Brain microvascular endothelial cell (primary cell): ENCODE results near the gene TMEM8B.
"Not testable (repeated sequence)": the region's sequence is repeated elsewhere in the genome, so short reads cannot be mapped to it uniquely, and the experiment has no call there.

Experiments
- DNase-seq: peaks from one replicate; pipeline ENCODE4 v3.0.0-alpha.2; 2020
- H3K27ac ChIP-seq: fragments of 250-450 bp; sonication (Bioruptor Pico); 2 replicates; pipeline ENCODE4 v1.5.1; 2020; ENCODE audit warnings: mild to moderate bottlenecking, moderate library complexity
- H3K27me3 ChIP-seq: fragments of 250-450 bp; sonication (Bioruptor Pico); replicated peaks from 2 replicates; pipeline ENCODE4 v1.5.1; 2020; ENCODE audit warnings: mild to moderate bottlenecking
- H3K36me3 ChIP-seq: fragments of 250-450 bp; sonication (Bioruptor Pico); replicated peaks from 2 replicates; pipeline ENCODE4 v1.5.1; 2020; ENCODE audit warnings: mild to moderate bottlenecking
- H3K4me3 ChIP-seq: 2 replicates; pipeline ENCODE4 v1.5.1; 2011; ENCODE audit warnings: low read depth, mild to moderate bottlenecking, control low read depth, low read length, moderate library complexity
- in situ Hi-C: cut with HindIII; loops from 2 replicates; pipeline ENCODE4 v1.10.0; 2017; ENCODE audit warnings: low sequenced_read_pairs, low pct_ligation_motif_present
- TF ChIP-seq, protein P1 (sequence below): IDR thresholded peaks from 2 replicates; pipeline ENCODE4 v1.5.1; 2011; ENCODE audit warnings: low read depth, mild to moderate bottlenecking, moderate library complexity, low read length, control low read depth, inconsistent platforms; ENCODE audit errors: missing control alignments

The TMEM8B gene

DNA sequence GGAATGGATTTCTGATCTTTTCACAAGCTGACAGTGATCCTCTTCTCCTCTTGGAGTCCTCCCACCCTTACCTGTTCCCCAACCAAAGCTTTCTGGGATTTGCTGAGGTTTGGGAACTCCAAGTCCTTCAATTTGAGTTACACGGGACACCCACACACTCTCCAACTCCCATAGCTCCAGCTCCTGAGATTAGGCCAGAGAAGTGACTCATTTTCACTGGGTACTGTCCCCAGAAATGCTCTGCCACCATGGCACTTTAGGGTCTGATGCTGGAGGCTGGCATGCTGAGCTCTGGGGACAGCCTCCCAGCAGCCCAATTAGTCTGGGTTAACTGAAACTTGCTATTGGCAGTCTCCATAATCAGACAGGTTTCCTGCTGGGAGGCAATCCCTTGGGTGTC, 63.0 kb downstream of the TMEM8B start:
- TF ChIP-seq, protein P1, sequence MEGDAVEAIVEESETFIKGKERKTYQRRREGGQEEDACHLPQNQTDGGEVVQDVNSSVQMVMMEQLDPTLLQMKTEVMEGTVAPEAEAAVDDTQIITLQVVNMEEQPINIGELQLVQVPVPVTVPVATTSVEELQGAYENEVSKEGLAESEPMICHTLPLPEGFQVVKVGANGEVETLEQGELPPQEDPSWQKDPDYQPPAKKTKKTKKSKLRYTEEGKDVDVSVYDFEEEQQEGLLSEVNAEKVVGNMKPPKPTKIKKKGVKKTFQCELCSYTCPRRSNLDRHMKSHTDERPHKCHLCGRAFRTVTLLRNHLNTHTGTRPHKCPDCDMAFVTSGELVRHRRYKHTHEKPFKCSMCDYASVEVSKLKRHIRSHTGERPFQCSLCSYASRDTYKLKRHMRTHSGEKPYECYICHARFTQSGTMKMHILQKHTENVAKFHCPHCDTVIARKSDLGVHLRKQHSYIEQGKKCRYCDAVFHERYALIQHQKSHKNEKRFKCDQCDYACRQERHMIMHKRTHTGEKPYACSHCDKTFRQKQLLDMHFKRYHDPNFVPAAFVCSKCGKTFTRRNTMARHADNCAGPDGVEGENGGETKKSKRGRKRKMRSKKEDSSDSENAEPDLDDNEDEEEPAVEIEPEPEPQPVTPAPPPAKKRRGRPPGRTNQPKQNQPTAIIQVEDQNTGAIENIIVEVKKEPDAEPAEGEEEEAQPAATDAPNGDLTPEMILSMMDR, result no peak
- Histone ChIP-seq H3K27ac (no peak overlapping the region), H3K36me3 (no peaks in the 10 kb centered on the region), H3K4me3 (no peak overlapping the region), H3K27me3 (peaks cover 2% of the 10 kb centered on the region)
- in situ Hi-C loops, result no loop called here
- DNase-seq, result no peak

DNA sequence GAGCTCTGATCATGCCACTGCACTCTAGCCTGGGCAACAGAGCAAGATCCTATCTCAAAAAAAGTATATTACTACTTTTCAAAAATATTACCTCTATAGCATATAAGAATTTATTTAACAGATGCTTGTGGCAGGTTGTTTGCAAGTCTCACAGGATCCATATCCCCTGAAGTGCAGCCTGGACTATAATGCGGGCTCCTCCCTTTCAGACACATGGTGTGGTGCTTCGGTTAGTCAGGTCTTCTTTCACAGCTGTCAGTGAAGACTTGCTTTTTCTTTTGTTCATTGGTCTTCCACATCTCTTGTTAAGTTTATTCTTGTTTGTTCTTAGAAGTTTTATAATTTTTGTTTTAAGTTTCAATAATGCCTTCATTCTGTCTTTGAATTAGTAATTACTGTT, 67.5 kb downstream of the TMEM8B start:
- TF ChIP-seq, protein P1, result no peak
- no peak overlapping the region for H3K4me3 ChIP-seq
- H3K36me3 ChIP-seq, result no peaks in the 10 kb centered on the region
- in situ Hi-C loops, result no loop called here
- no peak overlapping the region for H3K27ac ChIP-seq
- no peak for DNase-seq
- H3K27me3 ChIP-seq, result peaks cover 2% of the 10 kb centered on the region

DNA sequence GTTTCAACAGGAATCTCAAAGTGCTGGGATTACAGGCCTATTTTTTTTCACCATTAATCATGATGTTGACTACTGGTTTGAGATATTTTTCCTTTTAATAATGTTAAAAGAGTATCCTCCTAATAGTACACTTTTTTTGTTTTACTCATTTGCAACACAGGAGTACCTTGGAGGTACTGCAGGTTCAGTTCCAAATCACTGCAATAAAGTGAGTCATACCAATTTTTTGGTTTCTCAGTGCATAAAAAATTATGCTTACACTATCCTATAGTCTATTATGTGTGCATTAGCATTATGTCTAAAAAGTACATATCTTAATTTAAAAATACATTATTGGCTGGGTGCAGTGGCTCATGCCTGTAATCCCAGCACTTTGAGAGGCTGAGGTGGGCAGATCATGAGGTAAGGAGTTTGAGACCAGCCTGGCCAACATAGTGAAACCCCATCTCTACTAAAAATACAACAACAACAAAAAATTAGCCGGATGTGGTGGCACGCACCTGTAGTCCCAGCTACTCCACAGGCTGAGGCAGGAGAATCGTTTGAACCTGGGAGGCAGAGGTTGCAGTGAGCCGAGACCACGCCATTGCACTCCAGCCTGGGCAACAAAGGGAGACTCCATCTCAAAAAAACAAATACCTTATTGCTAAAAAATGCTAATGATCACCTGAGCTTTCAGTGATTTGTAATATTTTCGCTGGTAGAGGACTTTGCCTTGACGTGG, 68.5 kb downstream of the TMEM8B start:
- H3K27me3 ChIP-seq, H3K4me3 ChIP-seq, DNase-seq, in situ Hi-C loops, H3K27ac ChIP-seq, H3K36me3 ChIP-seq: not testable (repeated sequence)

DNA sequence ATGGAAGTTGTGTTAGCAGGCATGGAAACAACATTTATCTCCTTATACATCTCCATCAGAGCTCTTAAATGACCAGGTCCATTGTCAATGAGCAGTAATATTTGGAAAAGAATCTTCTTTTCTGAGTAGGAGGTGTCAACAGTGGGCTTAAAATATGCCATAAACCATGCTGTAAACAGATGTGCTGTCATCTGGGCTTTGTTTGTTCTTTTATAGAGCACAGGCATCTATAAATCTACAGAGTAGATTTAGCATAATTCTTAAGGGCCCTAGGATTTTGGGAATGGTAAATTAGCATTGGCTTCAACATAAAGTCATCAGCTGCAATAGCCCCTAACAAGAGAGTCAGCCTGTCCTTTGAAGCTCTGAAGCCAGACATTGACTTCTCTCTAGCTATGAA, 69.3 kb downstream of the TMEM8B start:
- no peak overlapping the region for H3K27ac ChIP-seq
- DNase-seq, result no peak
- H3K36me3 ChIP-seq, result no peaks in the 10 kb centered on the region
- in situ Hi-C loops, result no loop called here
- TF ChIP-seq, protein P1, result no peak
- H3K27me3 ChIP-seq, result no peaks in the 10 kb centered on the region
- no peak overlapping the region for H3K4me3 ChIP-seq

DNA sequence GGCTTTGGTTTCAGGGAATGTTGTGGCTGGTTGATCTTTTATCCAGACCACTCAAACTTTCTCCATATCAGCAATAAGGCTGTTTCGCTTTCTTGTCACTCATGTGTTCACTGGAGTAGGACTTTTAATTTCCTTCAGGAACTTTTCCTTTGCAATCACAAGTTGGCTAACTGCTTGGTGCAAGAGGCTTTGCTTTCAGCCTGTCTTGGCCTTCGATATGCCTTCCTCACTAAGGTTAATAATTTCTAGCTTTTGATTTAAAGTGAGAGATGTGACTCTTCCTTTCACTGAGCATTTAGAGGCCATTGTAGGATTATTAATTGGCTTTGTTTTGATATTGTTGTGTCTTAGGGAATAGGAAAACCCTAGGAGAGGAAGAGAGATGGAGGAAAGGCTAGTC, 70.0 kb downstream of the TMEM8B start:
- in situ Hi-C loops, result no loop called here
- H3K36me3 ChIP-seq, result no peaks in the 10 kb centered on the region
- no peak overlapping the region for H3K27ac ChIP-seq
- no peaks in the 10 kb centered on the region for H3K27me3 ChIP-seq
- H3K4me3 ChIP-seq, result no peak overlapping the region
- TF ChIP-seq, protein P1, result no peak
- no peak for DNase-seq

DNA sequence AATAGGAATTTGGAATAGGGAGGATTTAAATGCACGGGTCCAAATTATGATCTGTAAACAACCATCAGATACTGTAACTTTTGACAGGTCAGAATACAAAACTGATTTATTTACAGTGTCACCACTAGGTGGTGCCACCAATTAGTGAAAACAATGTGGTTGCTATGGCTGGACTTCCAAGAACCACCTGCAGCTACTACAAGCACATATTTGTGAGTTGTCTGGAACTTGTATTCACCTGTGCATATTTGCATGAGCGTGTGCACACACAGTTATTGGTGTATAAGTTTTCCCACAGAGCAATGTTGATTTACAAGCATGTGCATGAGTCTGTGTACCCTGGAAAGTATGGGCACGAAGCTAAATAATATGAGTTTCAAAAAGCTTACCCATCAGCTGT, 74.0 kb downstream of the TMEM8B start:
- DNase-seq, result peak; percentile 33
- in situ Hi-C loops, result no loop called here
- Histone ChIP-seq H3K27me3 (no peaks in the 10 kb centered on the region), H3K36me3 (no peaks in the 10 kb centered on the region), H3K27ac (no peak overlapping the region), H3K4me3 (no peak overlapping the region)
- TF ChIP-seq, protein P1, result peak; percentile 57
